LNCAP (cell line): Measurements from ENCODE around the gene GALNT12.

ENCODE experiments used
- TF ChIP-seq, protein P1 (sequence below): fragments of 450-650 bp; IDR thresholded peaks from 2 replicates; pipeline ENCODE4 v1.5.1; 2017; ENCODE audit warnings: mild to moderate bottlenecking

GALNT12 gene

DNA sequence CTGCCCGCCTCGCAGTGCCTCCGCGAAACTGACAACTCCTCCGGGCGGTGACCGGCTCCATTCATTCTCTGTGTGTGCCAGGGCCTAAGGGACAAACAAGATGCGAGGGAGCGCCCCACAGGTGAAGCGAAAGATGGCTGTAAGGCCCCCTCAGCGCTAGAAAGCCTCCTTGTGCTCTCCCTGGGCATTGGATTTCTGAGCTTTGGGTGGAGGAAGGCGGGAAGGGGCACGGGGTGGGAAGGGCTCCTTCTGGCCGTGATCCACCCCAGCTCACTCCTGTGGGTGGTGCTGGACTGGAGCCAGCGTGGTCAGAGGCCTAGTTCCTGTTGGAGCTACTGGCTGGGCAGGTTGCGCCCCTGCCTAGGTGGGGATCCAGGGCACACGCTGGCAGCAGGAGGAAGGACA is 943 bp downstream of the GALNT12 start:
- TF ChIP-seq, protein P1, sequence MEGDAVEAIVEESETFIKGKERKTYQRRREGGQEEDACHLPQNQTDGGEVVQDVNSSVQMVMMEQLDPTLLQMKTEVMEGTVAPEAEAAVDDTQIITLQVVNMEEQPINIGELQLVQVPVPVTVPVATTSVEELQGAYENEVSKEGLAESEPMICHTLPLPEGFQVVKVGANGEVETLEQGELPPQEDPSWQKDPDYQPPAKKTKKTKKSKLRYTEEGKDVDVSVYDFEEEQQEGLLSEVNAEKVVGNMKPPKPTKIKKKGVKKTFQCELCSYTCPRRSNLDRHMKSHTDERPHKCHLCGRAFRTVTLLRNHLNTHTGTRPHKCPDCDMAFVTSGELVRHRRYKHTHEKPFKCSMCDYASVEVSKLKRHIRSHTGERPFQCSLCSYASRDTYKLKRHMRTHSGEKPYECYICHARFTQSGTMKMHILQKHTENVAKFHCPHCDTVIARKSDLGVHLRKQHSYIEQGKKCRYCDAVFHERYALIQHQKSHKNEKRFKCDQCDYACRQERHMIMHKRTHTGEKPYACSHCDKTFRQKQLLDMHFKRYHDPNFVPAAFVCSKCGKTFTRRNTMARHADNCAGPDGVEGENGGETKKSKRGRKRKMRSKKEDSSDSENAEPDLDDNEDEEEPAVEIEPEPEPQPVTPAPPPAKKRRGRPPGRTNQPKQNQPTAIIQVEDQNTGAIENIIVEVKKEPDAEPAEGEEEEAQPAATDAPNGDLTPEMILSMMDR = no peak

DNA sequence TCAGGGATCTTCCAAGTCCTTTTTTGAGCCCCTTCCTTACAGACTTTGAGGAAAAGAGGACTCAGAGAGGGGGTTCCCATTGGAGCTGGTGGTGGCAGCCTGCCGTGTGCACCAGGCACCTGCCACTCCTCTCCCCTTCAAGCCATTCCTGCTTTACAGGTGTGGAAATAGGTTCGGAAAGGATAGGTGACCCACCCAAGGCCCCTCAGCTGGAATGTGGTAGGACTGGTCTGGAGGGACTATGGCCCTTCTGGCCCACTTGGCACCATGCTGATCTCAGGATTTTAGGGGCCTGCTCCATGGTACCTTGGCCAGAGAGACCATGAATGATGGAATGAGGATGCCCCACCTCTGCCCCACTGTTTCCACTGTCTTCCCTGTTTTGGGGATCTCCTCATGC is 1.4 kb downstream of the GALNT12 start:
- TF ChIP-seq, protein P1 = no peak

DNA sequence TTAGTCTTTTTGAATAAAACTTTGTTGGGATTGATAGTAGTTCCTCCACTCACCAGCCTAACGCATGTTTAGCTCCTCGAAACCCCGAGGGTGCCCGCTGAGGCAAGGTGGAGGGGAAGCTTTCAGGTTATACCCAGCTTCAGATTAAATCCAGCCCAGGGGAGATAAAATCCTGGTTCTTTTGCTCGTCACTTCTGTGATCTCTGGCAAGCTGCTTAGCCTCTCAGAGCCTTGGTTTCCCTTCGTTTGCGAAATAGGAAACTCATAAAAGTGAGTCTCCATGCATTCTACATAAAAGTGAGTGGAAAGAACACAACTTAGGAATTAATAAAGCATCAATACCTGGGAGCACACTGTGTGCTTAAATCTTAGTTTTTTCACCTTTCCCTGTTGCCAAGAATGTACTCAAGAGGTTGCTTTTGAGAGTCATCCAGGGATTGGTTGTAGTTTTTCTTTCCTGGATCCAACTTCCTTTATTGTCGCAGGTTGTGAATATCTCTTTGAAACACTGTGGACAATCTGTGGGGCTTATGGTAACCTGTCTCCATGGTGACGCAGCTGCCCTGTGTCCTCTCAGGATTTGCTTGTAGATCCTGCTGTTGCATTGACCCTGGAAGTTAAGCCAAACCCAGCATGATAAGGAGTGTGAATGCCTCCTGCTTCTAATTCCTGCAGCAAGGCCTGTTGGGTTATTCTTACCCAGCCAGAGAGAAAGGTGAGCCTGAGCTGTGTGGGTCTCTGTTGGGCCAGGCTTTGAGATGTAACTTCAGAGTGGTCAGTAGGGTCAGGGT is 2.0 kb downstream of the GALNT12 start:
- TF ChIP-seq, protein P1 = no peak

DNA sequence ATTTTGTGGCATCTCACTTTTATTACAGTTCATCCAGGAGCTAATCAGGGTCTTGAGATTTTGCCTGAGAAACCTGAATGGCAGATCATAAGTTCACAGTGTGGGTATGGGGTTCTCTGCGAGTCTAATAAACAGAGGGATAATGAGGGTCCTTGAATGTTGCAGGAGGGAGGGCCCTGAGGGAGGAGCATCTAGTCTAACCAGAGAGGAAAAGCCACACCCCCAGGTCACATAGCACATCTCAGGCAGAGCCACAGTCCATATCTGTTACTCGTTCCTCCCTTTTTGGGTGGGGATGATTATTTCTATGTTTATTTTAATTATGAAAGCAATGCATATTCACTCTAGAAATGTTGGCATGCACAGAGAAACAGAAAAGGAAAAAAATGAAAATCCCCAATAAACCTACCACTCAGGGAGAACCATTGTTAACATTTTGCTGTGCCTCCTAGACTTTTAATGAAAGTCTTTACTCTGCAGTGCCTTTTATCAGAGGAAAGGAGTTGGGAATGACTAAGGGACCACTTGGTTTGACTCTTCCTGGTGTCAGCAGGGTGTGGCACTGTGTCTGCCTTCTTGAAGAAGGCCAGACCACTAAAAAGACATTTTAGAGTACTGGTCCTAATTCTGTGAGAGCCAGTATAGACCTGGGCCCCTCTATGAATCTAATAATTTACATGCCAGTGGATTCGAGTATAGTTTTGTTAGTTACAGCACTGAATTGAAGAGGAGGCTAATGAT is 2.8 kb downstream of the GALNT12 start:
- TF ChIP-seq, protein P1 = no peak

DNA sequence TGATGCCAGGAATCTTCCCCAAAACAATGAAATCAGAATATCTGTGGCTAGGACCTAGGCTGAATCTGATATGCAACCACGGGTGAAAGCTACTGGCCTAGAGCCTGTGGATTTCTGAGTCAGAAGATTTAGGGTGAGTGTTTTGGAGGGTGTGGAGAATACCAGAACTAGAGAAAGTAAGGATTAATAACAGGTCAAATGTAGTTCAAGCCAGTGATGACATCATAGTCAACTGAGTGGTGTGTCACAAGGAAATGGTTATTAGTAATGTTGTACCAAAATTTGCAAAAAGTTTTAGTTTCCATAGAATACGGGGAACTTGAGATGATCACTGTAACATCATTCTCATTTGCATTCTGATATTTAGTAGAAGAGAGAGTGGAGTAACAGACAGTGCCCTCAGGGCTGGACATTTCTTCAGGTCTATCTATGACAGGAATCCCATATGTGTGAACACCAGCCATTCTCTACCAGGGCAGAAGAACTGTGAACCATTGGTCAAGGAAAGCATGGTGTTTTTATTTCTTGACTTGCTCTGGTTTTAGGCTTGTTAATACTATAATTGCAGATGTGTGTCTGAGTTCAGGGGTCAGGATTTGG is 3.7 kb downstream of the GALNT12 start:
- TF ChIP-seq, protein P1 = no peak

DNA sequence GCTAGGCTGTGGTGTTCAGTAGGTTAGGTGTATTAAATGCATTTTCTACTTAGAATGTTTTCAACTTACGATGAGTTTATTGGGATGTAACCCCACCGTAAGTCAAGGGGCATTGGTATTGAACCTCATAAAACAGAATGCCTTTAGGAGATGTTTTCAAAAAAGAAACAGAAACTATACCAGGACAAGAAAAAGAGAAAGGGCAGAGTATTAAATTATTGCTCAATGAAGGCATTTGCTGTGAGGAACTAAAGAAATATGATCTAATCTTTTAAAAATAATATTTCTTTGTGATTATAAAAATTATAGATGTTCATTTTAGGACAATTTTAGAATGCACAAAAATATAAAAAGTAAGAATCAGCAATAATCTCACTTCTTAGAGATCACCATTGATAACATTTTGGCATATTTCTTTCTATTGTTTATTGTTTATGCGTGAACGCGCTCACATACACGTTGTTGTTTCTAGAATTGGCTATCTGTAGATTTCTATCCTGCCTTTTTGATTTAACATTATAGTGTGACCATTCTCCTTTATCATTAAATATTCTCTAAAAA is 8.0 kb downstream of the GALNT12 start:
- TF ChIP-seq, protein P1 = no peak

DNA sequence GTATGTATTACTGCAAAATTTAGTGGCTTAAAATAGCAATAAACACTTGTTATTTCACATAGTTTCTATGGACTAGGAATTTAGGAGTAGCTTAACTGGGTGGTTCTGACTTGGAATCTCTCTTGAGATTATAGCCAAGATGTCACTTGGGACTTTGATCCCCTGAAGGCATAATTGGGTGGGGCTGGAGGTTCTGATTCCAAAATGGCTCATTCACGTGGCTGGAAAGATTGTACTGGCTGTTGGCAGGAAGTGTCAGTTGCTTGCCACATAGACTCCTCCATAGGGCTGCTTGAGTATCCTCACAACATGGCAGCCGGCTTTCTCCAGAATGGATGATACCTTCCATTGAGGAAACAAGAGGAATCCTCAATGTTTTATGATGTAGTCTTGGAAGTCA is 11.3 kb downstream of the GALNT12 start:
- TF ChIP-seq, protein P1 = no peak
